OCI-LY7 (cell line): ENCODE measurements around the gene LPGAT1.

Experiments used
- EZH2phosphoT487 ChIP-seq: fragments of 200-600 bp; sonication (generic); IDR thresholded peaks from 2 replicates; pipeline ENCODE4 v1.6.1; 2018; ENCODE audit warnings: low read depth, borderline replicate concordance, mild to moderate bottlenecking, mixed run types, antibody characterized with exemption, low read length, moderate library complexity, mixed read lengths
- TF ChIP-seq, protein P1 (sequence below): fragments of 200-600 bp; sonication (generic); conservative IDR thresholded peaks from 2 replicates; pipeline ENCODE4 v1.5.1; 2014; ENCODE audit warnings: mild to moderate bottlenecking, antibody characterized with exemption, low read length, moderate library complexity, mixed read lengths

DNA sequence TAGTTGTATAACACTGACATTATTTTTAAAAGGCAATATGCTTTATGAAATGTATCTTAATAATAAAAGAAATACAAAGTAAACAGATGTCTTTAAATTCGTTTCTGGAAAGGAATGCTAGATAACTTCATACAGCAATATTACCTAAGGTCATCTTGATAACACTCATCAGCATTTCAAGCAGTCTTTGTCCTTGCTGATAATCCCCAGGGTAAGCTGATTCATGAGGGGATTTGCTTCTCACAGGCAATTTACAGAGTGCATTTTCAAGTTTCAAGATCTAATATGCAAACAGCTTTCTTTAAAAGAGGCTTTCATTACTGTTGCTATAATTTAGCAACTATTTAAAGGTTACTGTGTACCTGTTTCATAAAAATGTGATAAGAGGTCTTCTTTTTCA lies 80.0 kb downstream of the LPGAT1 start:
- TF ChIP-seq, protein P1, sequence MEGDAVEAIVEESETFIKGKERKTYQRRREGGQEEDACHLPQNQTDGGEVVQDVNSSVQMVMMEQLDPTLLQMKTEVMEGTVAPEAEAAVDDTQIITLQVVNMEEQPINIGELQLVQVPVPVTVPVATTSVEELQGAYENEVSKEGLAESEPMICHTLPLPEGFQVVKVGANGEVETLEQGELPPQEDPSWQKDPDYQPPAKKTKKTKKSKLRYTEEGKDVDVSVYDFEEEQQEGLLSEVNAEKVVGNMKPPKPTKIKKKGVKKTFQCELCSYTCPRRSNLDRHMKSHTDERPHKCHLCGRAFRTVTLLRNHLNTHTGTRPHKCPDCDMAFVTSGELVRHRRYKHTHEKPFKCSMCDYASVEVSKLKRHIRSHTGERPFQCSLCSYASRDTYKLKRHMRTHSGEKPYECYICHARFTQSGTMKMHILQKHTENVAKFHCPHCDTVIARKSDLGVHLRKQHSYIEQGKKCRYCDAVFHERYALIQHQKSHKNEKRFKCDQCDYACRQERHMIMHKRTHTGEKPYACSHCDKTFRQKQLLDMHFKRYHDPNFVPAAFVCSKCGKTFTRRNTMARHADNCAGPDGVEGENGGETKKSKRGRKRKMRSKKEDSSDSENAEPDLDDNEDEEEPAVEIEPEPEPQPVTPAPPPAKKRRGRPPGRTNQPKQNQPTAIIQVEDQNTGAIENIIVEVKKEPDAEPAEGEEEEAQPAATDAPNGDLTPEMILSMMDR, result no peak
- no peak for TF ChIP-seq EZH2phosphoT487
